Bronchial epithelial cell (primary cell): ENCODE data around the gene GPN1. TPM values are rescaled to one million over a fixed set of nuclear protein-coding genes. Genes with fewer than 3 reads are reported as not detected.

Experiments
- DNase-seq: peaks from one replicate; pipeline ENCODE4 v3.0.0-alpha.2; 2010; ENCODE audit warnings: low read depth
- FAIRE-seq: peaks from 2 replicates; lab custom pipeline; 2011; peaks lifted over from hg19 to GRCh38; lab: Jason Lieb, UNC
- H3K27me3 ChIP-seq: 2 replicates; pipeline ENCODE4 v1.5.1; 2011; ENCODE audit warnings: low read length; ENCODE audit not compliant: control insufficient read depth, insufficient read depth
- H3K36me3 ChIP-seq: 2 replicates; pipeline ENCODE4 v1.5.1; 2011; ENCODE audit warnings: low read length; ENCODE audit not compliant: control insufficient read depth, insufficient read depth
- H3K4me3 ChIP-seq: 2 replicates; pipeline ENCODE4 v1.5.1; 2011; ENCODE audit warnings: mild to moderate bottlenecking, low read depth, low read length, control low read depth
- CTCF ChIP-seq: IDR thresholded peaks from 2 replicates; pipeline ENCODE4 v1.5.1; 2011; ENCODE audit warnings: mild to moderate bottlenecking, moderate library complexity, low read length, control low read depth, inconsistent platforms; ENCODE audit not compliant: insufficient read depth, severe bottlenecking
- total RNA-seq: library from RNA; depleted of rRNA; stranded (reverse); fragments of >200 nt; gene quantifications from 2 replicates; pipeline ENCODE4 v1.2.1, GENCODE V29; 2014

Gene GPN1
- total RNA-seq, 1 donor from 2014 or later = 47.9 TPM

- no peak for TF ChIP-seq CTCF
- no peaks in the 10 kb centered on the region for H3K27me3 ChIP-seq
- FAIRE-seq (no peak), DNase-seq (no peak)
- peaks cover 9% of the 10 kb centered on the region for H3K36me3 ChIP-seq
- no peak overlapping the region for H3K4me3 ChIP-seq
These were observed 32.5 kb downstream of the GPN1 start for GRCh38 chr2:27661371-27661770.

- H3K36me3 ChIP-seq = peaks cover 10% of the 10 kb centered on the region
- no peaks in the 10 kb centered on the region for H3K27me3 ChIP-seq
- TF ChIP-seq CTCF = no peak
- H3K4me3 ChIP-seq = peak within 1 kb of the TSS; percentile 88
- FAIRE-seq (peak; percentile 28), DNase-seq (peak; percentile 79)
These were observed 34.7 kb downstream of the GPN1 start, which contains the start of the genes SLC4A1AP and SUPT7L for GRCh38 chr2:27663285-27664153. SLC4A1AP (plus strand) TSS chr2:27663889; CDS start chr2:27663915, 26 bp downstream. SUPT7L (minus strand) TSS chr2:27663614; CDS start chr2:27662192, 1,422 bp downstream.

- Histone ChIP-seq H3K4me3 (peak overlapping the region; percentile 88), H3K27me3 (no peaks in the 10 kb centered on the region), H3K36me3 (peaks cover 10% of the 10 kb centered on the region)
- DNase-seq (no peak), FAIRE-seq (no peak)
- TF ChIP-seq CTCF = peak; percentile 11
These were observed 35.3 kb downstream of the GPN1 start for GRCh38 chr2:27664154-27664574.

GRCh38 chr2:27664622-27665363, 35.9 kb downstream of the GPN1 start:
- Histone ChIP-seq H3K27me3 (no peaks in the 10 kb centered on the region), H3K4me3 (peak overlapping the region; percentile 88), H3K36me3 (peaks cover 10% of the 10 kb centered on the region)
- no peak for TF ChIP-seq CTCF
- FAIRE-seq (no peak), DNase-seq (no peak)

- Histone ChIP-seq H3K36me3 (peaks cover 3% of the 10 kb centered on the region), H3K4me3 (no peak overlapping the region), H3K27me3 (no peaks in the 10 kb centered on the region)
- TF ChIP-seq CTCF = no peak
- FAIRE-seq (no peak), DNase-seq (no peak)
These were observed 38.6 kb downstream of the GPN1 start for GRCh38 chr2:27667446-27667845.
